Measurements from ENCODE around the gene DENND2A.
"Not testable (repeated sequence)": the region's sequence is repeated elsewhere in the genome, so short reads cannot be mapped to it uniquely, and the experiment has no call there.

DENND2A gene

DNA sequence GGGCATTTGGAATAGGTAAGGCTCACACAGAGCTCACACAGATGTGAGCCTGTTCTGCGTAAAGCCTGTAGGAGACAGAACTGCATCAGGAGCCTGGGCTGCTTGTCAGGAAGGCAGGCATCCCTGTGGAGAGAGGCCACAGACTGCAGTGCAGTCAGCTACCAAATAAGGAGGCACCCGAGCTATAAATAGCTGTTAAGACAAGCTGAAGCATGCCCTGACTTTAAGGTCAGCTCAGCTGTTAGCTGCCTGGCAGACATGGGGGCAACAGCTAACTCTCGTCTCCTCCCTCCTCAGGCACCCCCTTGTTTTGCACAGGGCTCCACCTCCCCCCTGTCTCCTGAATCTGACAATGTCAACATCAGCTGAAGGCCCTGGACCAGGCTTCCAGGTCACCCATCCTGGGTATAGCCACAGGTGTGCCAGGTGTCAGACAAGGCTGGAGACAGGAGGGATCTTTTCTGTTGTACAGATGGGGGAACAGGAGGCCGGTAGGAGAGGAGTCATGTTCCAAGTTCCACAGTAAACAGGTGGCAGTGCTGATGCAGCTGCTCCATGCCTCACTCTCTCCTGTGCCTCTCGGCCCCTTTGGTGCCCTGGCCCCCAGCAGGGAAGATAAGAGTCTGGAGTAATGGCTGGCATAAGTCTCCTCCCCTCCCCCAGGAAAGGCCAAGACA lies 133.7 kb downstream of the DENND2A start:
- DNase-seq (ENCODE audit: low read depth): no peak

DNA sequence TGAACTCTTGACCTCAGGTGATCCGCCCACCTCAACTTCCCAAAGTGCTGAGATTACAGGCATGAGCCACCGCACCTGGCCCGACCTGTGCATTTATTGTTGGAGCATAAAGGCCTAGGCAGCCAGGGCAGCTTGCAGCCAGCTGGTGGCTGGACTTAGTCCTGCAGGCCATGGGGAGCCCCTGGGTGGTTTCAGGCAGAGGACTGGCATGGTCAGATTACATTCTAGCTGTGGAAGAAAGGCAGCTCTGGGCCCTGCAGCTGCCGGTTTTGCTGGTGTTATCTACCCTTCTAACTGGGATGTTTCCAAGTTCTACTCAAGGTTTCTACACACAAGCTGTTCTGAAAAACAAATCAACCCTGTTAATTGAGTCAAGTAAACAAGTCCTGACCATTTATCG lies 138.6 kb downstream of the DENND2A start:
- no peak for DNase-seq (ENCODE audit: low read depth)

DNA sequence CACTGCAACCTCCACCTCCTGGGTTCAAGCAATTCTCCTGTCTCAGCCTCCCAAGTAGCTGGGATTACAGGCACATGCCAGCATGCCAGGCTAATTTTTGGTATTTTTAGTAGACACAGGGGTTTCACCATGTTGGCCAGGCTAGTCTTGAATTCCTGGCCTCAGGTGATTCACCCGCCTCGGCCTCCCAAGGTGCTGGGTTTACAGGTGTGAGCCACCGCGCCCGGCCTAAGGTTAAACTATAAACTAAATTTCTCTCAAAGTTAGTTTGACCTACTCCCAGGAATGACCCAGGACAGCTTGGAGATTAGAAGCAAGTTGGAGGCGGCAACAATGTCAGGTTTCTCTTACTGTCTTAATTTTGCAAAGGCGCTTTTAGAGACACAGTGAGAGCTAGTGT lies 142.8 kb downstream of the DENND2A start:
- not testable (repeated sequence) for DNase-seq (ENCODE audit: low read depth)

DNA sequence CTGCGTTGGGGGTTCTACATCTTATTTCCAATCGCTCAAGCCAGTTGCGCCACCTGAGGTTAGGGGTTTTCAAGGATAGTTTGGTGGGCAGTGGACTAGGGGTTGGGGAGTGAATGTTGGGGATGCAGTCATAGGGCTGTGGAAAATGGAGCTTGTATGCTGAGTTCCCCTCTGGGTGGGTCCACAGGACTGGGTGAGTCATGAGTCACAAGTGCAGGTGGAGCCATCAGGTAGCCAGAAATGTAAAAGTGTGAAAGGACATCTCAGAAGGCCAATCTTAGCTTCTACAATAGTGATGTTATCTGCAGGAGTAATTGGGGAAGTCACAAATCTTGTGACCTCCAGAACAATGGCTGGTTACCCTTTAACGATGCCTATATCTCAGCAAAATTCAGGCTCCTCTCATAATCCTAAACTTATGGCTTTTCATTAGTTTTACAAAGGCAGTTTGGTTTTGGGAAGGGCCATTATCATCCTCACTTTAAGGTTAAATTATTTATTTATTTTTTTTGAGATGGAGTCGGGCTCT lies 143.3 kb downstream of the DENND2A start:
- no peak for DNase-seq (ENCODE audit: low read depth)

DNA sequence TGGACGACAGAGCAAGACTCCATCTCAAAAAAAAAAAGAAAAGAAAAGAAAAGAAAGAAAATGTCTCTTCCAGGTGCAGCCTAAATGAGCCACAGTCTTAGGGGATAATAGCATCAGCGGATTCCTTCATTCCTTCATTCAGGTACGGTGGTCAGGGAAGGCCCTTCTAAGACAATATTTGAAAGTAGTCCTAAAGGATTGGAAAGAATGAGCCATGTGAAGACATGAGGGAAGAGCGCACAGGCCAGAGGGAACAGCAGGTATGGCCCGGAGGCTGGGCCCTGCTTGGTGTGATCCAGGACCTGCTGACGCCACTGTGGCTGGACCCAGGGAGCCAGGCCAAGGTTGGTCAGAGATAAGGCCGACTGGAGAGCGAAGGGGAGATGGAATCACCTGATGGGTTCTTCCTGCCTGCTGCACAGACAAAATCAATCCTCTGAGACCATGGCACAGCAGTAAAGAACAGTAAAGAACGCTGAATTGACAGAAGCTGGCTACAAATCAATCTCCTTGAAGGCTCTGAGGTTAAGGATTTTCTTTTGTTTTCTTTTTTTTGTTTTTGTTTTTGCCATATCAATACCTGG lies 145.0 kb downstream of the DENND2A start:
- DNase-seq (ENCODE audit: low read depth): no peak

DNA sequence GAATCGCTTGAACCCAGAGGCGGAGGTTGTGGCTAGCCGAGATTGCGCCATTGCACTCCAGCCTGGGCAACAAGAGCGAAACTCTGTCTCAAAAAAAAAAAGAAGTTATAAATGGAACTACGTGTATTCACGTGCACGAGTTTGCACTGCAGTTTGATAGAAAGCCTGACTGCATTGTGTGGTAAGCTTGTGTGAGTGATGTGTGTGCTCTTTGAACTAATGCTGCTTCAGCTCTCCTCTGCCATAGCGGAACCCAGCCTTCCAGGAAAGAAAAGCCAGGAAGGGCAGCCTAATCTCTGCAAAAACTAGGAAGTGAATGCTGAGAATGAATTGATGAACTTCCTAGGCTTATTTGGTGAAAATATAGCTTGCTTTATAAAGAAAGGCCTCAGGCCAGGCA lies 145.7 kb downstream of the DENND2A start:
- no peak for DNase-seq (ENCODE audit: low read depth)

DNA sequence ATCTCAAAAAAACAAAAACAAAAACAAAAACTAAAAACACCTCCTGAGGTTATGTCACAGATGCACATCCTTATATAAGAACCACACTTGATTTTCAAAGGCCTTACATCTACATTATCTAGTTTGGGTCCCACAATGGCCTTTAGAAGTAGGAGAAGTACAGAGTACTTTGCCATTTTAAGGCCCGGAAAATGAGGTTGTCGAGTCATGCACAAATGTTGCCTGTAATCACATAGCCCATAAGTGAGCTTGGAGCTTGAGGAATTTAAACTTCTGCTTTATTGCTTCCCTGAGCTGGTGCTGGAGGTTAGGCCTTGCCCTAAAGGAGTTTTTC lies 151.6 kb downstream of the DENND2A start:
- DNase-seq (ENCODE audit: low read depth): no peak

DNA sequence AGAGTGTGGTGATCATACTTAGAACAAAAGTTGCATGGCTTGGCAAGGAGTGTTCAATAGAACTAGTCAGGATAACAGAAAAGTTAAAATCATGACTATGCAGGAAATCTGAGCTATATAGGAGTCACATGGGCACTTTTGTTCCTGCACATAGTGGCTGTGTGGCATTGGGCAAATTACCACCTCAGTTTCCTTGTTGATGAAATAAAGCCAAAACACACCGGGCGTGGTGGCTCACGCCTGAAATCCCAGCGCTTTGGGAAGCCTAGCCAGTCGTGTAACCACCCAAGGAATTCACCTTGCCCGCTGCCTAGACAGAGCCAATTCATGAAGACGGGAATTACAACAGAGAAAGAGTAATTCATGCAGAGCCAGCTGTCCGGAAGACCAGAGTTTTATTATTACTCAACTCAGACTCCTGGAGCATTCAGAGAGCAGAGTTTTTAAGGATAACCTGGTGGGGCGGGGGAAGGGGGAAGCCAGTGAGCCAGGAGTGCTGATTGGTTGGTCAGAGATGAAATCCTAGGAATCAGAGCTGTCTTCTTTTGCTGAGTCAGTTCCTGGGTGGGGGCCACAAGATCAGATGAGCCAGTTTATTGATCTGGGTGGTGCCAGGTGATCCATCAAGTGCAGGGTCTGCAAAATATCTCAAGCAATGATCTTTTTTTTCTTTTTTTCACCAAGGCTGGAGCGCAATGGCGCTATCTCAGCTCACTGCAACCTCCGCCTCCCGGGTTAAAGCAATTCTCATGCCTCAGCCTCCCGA lies 154.9 kb downstream of the DENND2A start:
- DNase-seq (ENCODE audit: low read depth): no peak

DNA sequence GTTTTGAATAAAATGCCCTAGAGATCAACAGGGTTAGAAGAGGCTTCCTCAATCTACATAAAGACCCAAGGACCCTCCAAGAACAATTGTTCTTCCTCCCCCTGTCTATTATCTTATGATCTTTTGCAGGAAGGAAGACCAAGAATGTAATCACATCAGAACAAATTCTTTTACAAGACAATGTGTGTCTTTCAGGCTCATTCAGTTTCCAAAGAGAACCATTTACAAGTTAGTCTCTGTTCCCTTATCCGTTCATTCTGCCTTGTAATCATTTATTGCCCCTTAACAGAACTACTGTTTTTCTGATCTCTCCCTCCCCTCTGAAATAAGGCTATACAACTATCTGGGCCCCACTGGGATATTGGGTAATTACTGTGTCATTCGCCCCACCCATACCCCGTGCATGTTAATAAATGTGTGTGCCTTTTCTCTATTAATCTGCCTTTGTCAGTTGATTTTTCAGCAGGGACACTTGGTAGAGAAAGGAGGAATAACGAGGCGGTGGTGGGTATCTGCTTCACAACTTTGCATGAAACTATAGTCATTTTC lies 155.6 kb downstream of the DENND2A start:
- no peak for DNase-seq (ENCODE audit: low read depth)

DNA sequence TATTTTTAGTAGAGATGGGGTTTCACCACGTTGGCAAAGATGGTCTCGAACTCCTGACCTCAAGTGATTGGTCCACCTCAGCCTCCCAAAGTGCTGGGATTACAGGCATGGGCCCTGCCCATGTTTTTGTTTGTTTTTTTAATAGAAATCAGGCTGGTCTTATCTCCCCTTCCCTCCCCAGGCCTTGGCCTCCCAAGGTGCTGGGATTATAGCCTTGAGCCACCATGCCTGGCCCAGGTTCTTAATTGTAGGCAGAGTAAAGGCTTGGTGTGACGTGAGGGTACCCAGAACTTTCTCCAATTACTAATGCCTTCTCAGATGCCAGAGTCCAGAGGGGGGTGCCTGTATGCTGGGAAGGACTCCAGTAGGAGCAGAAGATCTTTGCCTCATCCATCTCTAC lies 156.1 kb downstream of the DENND2A start:
- DNase-seq (ENCODE audit: low read depth): no peak

DNA sequence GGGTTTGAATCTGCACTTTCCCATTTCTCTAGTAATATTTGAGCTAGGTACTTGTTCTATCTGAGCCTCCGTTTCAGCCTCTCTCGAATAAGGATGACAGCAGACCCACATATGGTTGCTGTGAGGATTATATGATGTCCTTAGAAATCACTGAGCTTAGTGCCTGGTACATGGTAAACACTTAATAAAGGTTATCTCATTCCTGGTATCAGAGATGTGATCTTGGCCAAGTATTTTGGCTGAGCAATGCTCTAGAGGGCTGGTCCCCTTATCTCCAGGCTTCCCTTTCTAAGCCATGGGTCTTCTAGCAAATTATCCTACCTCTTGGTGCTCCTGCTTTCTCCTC lies 160.9 kb downstream of the DENND2A start:
- no peak for DNase-seq (ENCODE audit: low read depth)

DNA sequence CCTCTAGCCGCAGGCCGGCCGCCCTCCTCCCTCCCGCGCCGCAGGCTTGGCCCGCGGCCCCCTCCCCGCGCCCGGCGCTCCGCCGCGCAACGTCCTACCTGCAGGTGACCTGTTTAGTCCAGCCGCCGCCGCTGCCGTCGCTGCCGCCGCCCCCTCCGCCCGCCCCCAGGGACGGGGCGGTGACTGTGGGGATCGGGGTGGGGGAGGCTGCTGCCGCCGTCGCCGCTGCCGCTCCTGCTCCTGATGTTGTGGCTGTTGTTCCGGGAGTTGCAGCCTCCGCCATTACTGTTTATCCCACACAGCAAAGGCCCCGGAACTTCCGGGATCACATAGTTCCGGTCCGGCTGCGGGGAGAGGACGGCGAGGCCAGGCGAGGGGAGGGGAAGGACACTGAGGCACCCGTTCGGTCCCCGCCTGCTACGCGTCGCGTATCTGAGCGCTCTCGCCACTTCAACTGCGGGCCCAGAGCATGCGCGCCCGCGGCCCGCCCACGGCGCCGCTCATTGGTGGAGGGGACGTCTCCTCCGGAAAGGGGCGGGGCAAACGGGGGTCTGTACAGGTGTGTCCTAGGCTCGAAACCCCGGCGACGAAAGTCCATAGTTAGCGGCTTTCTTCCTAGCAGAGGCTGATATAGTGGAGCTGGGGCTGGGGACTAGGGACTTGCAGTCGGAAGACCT lies 161.4 kb downstream of the DENND2A start, which contains the start of gene MKRN1:
Gene MKRN1 (minus strand): TSS at position 444 of the 677 bp plus-strand sequence. CDS start 161 bp downstream, at position 283.
- DNase-seq (ENCODE audit: low read depth): peak; percentile 89

DNA sequence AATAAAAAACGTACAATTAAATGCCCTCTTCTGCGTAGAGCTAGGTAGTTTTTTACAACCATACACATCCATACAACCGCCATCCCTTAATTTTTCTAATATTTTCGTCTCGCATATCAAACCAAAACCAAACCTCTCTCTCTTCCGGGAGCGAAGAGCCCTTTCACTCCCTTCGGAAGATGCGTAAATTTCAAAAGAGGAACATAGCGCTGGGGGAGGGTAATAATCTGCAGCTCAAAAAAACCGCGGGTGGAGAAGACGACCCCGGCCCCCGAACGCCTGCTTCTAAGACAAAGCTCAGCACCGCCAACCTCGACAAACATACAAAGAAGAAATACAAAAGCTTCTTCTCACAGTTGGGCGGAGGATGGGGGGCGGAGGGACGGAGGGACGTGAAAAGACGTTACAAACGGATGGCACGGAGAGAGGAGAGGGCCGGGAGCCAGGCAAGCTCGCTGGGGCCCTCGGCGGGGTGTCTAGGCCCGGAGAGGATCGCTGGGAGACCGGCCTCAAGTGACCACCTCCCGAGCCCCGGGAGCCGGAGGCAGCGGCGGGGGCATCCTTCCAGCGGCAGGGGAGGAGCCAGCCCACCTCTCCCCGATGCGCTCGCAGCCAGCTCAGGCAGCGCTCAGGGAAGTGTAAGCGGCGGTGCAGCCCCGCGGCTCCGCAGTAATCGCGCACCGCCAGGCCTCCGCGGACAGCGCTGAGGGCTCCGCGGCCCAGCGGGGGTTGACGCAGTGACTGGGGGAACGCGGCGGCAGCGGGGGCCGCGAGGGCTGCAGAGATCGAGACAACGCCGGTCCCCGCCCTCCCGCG lies 162.2 kb downstream of the DENND2A start:
- DNase-seq (ENCODE audit: low read depth): peak; percentile 9

DNA sequence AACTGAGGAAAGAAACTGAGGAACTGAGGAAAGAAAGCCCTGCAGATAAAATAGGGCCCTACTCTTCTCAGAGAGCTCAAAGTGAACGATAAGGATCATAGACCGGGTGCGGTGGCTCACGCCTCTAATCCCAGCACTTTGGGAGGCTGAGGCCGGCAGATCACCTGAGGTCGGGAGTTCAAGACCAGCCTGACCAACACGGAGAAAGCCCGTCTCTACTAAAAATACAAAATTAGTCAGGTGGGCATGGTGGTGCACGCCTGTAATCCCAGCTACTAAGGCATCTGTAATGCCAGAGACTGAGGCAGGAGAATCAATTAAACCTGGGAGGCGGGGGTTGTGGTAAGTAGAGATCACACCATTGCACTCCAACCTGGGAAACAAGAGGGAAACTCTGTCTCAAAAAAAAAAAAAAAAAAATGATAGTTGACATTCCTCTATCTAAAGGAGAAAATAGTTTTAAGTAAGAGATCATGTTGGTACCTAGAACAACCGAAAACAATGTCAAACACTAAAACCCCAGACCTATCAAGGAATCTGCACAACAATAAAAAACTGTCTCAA lies 163.8 kb downstream of the DENND2A start:
- DNase-seq (ENCODE audit: low read depth): no peak

DNA sequence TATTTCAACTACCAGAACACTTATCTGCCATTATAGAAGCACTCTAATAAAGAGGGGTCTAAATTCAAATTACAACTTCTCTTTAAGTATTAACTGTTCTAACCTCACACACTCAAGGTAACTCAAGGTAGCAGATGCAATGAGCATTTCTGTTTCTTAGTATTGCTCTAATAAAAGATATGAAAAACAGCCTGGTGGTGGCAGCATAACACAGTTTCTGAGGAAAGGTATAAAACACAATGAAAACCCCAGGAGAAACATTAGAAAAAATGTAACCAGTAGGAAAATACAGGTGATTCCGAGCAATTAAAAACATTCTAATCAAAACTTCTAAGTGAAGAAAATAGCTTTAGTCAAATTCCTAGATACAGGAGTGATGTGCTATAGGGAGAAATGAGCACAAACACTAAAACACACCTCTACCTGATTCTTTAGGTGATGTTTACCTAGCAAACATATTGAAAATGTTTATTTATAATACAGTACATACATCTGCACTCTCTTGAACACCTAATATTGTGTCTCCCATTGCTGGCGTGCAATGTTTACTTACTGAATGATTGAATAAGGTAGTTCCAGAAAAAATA lies 164.8 kb downstream of the DENND2A start:
- DNase-seq (ENCODE audit: low read depth): peak; percentile 35
